Activated CD4-positive, alpha-beta memory T cell treated with anti-CD3 and anti-CD28 coated beads for 36 hours (primary cell): ENCODE results near the gene DHX57. TPM values are rescaled to one million over a fixed set of nuclear protein-coding genes. Genes with fewer than 3 reads are reported as not detected.
"Not testable (repeated sequence)": the region's sequence is repeated elsewhere in the genome, so short reads cannot be mapped to it uniquely, and the experiment has no call there.

Experiments used
- CTCF ChIA-PET: fragments of 350-600 bp; sonication (Branson Sonifier 250); formaldehyde crosslinking; loops from one replicate; lab custom pipeline; 2021; ENCODE audit warnings: antibody characterized with exemption, inconsistent platforms; lab: Charles Lee
- POLR2A ChIA-PET: fragments of 350-600 bp; sonication (Branson Sonifier 250); formaldehyde crosslinking; loops from one replicate; lab custom pipeline; 2021; ENCODE audit warnings: antibody characterized with exemption; lab: Charles Lee
- DNase-seq: peaks from one replicate; pipeline ENCODE4 v3.0.0-alpha.2; 2020
- H3K27ac Mint-ChIP-seq: one replicate; pipeline ENCODE4 v1.8.0; 2021; ENCODE audit warnings: mixed read lengths
- H3K27me3 Mint-ChIP-seq: one replicate; pipeline ENCODE4 v1.8.0; 2021; ENCODE audit warnings: mixed read lengths
- H3K36me3 Mint-ChIP-seq: one replicate; pipeline ENCODE4 v1.8.0; 2021; ENCODE audit warnings: mixed read lengths
- H3K4me1 Mint-ChIP-seq: one replicate; pipeline ENCODE4 v1.8.0; 2021; ENCODE audit warnings: low read depth, mixed read lengths
- H3K4me3 Mint-ChIP-seq: one replicate; pipeline ENCODE4 v1.8.0; 2021; ENCODE audit warnings: mild to moderate bottlenecking, mixed read lengths
- H3K9me3 Mint-ChIP-seq: one replicate; pipeline ENCODE4 v1.8.0; 2021; ENCODE audit warnings: mixed read lengths
- intact Hi-C: fragments of 100-400 bp; cut with micrococcal nuclease; formaldehyde crosslinking; loops from one replicate; pipeline ENCODE4 v1.15.1; 2023
- total RNA-seq, 2 experiments: library from RNA; stranded (reverse); gene quantifications; one replicate each; pipeline ENCODE4 v1.2.3, GENCODE V29; 2021

The DHX57 gene
- total RNA-seq, 2 experiments from 2014 or later, result 14.4 to 14.6 TPM

- Mint-ChIP-seq H3K9me3 (no peaks in the 10 kb centered on the region), H3K4me1 (no peaks in the 10 kb centered on the region), H3K27me3 (no peaks in the 10 kb centered on the region), H3K36me3 (peaks cover 32% of the 10 kb centered on the region), H3K27ac (no peak overlapping the region), H3K4me3 (no peak overlapping the region)
- no peak for DNase-seq
- ChIA-PET CTCF (no interaction called here), POLR2A (no interaction called here)
- intact Hi-C loops, result no loop called here
These were observed 57.2 kb downstream of the DHX57 start for GRCh38 chr2:38818565-38818964.

DNA sequence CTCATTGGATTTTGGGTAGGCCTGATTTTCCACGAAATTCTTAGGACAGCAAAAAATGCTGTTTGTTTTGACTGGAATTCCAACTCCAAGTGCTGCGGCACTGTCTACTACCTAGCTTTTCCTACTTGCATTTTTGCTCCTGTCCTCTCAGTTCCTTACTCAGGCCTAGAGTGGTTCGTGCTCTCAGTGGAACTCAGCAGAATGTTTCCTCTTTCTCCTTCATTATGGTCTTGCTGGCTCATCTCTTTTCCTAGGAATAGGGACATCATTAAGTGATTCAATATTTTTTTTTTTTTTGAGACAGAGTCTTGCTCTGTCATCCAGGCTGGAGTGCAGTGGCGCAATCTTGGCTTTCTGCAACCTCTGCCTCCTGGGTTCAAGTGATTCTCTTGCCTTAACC is 59.8 kb downstream of the DHX57 start:
- Mint-ChIP-seq H3K9me3 (no peaks in the 10 kb centered on the region), H3K27ac (no peak overlapping the region), H3K4me3 (no peak overlapping the region), H3K4me1 (no peaks in the 10 kb centered on the region), H3K36me3 (peaks cover 25% of the 10 kb centered on the region), H3K27me3 (no peaks in the 10 kb centered on the region)
- POLR2A ChIA-PET, result no interaction called here
- no peak for DNase-seq
- intact Hi-C loops, result no loop called here
- CTCF ChIA-PET, result no interaction called here

- CTCF ChIA-PET, result no interaction called here
- no peak overlapping the region for H3K4me3 Mint-ChIP-seq
- intact Hi-C loops, result no loop called here
- H3K9me3 Mint-ChIP-seq, result no peaks in the 10 kb centered on the region
- POLR2A ChIA-PET, result no interaction called here
- H3K27me3 Mint-ChIP-seq, result no peaks in the 10 kb centered on the region
- no peak overlapping the region for H3K27ac Mint-ChIP-seq
- H3K4me1 Mint-ChIP-seq, result no peaks in the 10 kb centered on the region
- H3K36me3 Mint-ChIP-seq, result peaks cover 10% of the 10 kb centered on the region
- DNase-seq, result no peak
These were observed 65.2 kb downstream of the DHX57 start for GRCh38 chr2:38810488-38810887.

- no peak for DNase-seq
- H3K4me1 Mint-ChIP-seq, result no peaks in the 10 kb centered on the region
These were observed 67.1 kb downstream of the DHX57 start for GRCh38 chr2:38808677-38809076.

DNA sequence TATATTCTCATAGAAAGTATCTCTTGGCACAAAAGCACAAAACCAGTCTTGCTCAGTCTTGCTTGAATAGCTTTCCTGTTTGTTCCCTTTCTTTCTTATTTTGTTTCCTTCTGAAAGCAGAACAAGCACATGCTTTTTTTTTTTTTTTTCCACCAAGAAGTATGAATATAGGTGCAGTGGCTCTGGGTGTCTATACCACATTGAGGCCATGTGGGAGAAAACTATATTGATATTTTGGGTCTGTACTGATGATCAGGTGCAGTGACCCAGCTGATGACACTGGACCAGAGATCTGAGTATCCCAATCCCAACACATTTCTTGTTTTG is 69.0 kb downstream of the DHX57 start:
- no peak overlapping the region for H3K4me3 Mint-ChIP-seq
- H3K27ac Mint-ChIP-seq, result no peak overlapping the region
- DNase-seq, result no peak
- CTCF ChIA-PET, result interaction anchor here (0.6 to 0.9 kb wide), 2 partner anchors 36 to 141 kb away, joined by 3 to 4 read pairs; no protein-coding TSS in a partner anchor
- H3K4me1 Mint-ChIP-seq, result no peaks in the 10 kb centered on the region
- peaks cover 5% of the 10 kb centered on the region for H3K36me3 Mint-ChIP-seq
- no peaks in the 10 kb centered on the region for H3K27me3 Mint-ChIP-seq
- POLR2A ChIA-PET, result interaction anchor here (0.7 kb wide), 1 partner anchor 252 kb away, joined by 4 read pairs; no protein-coding TSS in a partner anchor
- intact Hi-C loops, result no loop called here
- no peaks in the 10 kb centered on the region for H3K9me3 Mint-ChIP-seq

More at GRCh38 chr2:38808677-38809076, 67.1 kb downstream of the DHX57 start:
- Mint-ChIP-seq H3K27ac (no peak overlapping the region), H3K4me3 (no peak overlapping the region), H3K9me3 (no peaks in the 10 kb centered on the region), H3K36me3 (peaks cover 9% of the 10 kb centered on the region), H3K27me3 (no peaks in the 10 kb centered on the region)
- POLR2A ChIA-PET, result no interaction called here
- intact Hi-C loops, result no loop called here
- CTCF ChIA-PET, result no interaction called here

DNA sequence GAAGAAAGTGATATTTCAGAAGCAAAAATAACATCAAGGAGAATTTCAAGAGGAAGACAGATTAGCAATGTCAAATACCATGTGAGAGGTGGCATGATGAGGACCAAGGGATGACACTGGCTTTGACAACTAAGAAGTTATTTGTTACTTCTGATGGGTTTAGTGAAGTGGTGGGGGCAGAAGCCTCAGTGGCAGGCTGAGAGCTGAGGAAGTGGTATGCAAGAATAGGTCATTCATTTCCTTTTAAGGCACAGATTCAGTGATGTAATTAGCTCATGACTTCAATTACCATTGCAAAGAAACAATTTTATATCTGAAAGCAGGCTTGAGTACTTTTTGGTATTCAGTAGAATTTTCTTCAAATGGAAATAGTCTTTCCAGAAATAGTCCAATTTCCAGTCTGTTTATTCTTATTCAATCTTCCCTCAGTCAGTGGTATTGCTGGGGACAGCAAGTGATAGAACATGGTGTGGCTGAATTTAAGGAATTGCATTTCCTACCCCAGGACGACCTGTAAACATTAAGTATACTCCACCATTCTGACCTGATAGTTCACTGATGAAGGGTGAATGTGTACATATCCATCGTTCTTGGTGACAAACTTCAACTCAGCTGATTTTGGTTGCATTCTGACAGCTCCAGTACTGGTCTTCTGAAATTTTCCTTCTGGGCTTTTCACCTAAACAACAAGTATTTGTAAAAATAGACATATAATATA is 69.6 kb downstream of the DHX57 start:
- Mint-ChIP-seq H3K4me3 (no peak overlapping the region), H3K36me3 (peaks cover 5% of the 10 kb centered on the region), H3K27ac (no peak overlapping the region), H3K9me3 (no peaks in the 10 kb centered on the region), H3K4me1 (no peaks in the 10 kb centered on the region), H3K27me3 (no peaks in the 10 kb centered on the region)
- CTCF ChIA-PET, result interaction anchor here (0.6 to 0.9 kb wide), 2 partner anchors 36 to 142 kb away, joined by 3 to 4 read pairs; no protein-coding TSS in a partner anchor
- POLR2A ChIA-PET, result interaction anchor here (1.4 kb wide), 1 partner anchor 55 kb away, joined by 4 read pairs; the partner anchor contains the start of gene SRSF7
- DNase-seq, result no peak
- intact Hi-C loops, result no loop called here

GRCh38 chr2:38797953-38798352 is 77.8 kb downstream of the DHX57 start:
- intact Hi-C loops, result no loop called here
- H3K27ac Mint-ChIP-seq, result no peak overlapping the region
- no peaks in the 10 kb centered on the region for H3K27me3 Mint-ChIP-seq
- H3K9me3 Mint-ChIP-seq, result no peaks in the 10 kb centered on the region
- CTCF ChIA-PET, result interaction anchor here (0.5 kb wide), 1 partner anchor 9 kb away, joined by 3 read pairs; no protein-coding TSS in a partner anchor
- POLR2A ChIA-PET, result no interaction called here
- no peak overlapping the region for H3K4me3 Mint-ChIP-seq
- H3K4me1 Mint-ChIP-seq, result no peaks in the 10 kb centered on the region
- DNase-seq, result no peak
- H3K36me3 Mint-ChIP-seq, result no peaks in the 10 kb centered on the region

- ChIA-PET CTCF (no interaction called here), POLR2A (no interaction called here)
- no peak for DNase-seq
- H3K36me3 Mint-ChIP-seq, result no peaks in the 10 kb centered on the region
- intact Hi-C loops, result no loop called here
- no peaks in the 10 kb centered on the region for H3K4me1 Mint-ChIP-seq
- no peaks in the 10 kb centered on the region for H3K27me3 Mint-ChIP-seq
- no peak overlapping the region for H3K27ac Mint-ChIP-seq
- no peak overlapping the region for H3K4me3 Mint-ChIP-seq
- no peaks in the 10 kb centered on the region for H3K9me3 Mint-ChIP-seq
These were observed 78.5 kb downstream of the DHX57 start for GRCh38 chr2:38797250-38797676.

- H3K27ac Mint-ChIP-seq, DNase-seq, H3K27me3 Mint-ChIP-seq, H3K4me1 Mint-ChIP-seq, intact Hi-C loops, H3K4me3 Mint-ChIP-seq, CTCF ChIA-PET, H3K36me3 Mint-ChIP-seq, H3K9me3 Mint-ChIP-seq: not testable (repeated sequence)
- POLR2A ChIA-PET, result interaction anchor here (0.6 kb wide), 1 partner anchor 166 kb away, joined by 3 read pairs; no protein-coding TSS in a partner anchor
These were observed 80.7 kb downstream of the DHX57 start for GRCh38 chr2:38795016-38795415.

DNA sequence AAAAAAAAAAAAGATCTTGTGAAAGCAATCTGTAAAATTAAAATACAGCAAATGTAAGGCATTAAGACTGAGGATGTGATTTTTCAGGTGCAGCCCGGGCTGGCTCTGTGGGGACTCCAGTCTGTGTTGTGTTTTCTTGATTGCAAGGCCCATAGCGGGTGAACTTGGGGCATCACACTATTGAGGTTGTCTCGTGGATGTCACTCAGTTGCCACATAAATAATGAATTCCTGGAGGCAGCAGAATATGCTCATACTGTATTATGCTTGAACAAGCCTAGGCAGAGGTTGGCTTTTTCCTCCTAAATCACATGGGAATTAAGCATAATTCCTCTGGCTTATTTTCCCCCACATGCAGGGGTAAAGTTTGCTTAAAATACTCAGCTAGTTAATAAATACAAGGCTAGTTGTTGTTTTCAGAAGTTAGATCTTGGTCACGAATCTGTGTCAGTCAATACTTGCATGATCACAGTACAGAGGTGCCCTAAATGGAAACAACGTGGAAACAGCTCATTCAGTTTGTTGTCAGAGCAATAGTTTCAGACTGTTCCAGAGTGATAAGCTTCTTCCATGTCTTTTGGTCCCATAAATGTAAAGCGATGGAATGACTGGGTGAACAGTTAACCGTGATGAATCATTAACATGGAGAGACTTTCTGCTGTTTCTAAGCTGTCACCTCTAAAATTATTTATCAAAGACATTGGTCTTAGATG is 81.3 kb downstream of the DHX57 start:
- no peaks in the 10 kb centered on the region for H3K4me1 Mint-ChIP-seq

DNA sequence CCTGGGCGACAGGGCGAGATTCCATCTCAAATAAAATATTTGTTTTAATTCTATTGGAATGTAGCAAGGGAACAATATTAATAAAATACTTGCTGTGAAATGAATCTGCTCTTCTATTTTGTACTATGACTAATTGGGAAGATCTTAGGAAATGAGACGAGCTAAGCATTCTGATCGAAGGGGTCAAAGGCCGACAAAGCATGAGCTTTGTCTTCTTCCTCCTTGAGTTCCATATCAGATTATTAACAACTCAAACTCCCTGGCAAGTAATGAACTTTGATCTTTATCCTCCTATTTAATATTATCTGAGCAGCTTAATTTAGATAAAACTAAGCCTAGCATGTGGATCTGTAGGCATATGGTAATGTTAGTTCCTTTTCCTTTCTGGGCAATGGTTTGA is 82.2 kb downstream of the DHX57 start:
- Mint-ChIP-seq H3K4me3 (no peak overlapping the region), H3K36me3 (no peaks in the 10 kb centered on the region), H3K27me3 (no peaks in the 10 kb centered on the region), H3K4me1 (no peaks in the 10 kb centered on the region), H3K9me3 (no peaks in the 10 kb centered on the region), H3K27ac (no peak overlapping the region)
- ChIA-PET POLR2A (no interaction called here), CTCF (no interaction called here)
- no peak for DNase-seq
- intact Hi-C loops, result no loop called here

More for the DNA sequence above, 81.3 kb downstream of the DHX57 start:
- H3K36me3 Mint-ChIP-seq, result no peaks in the 10 kb centered on the region
- intact Hi-C loops, result no loop called here
- DNase-seq, result no peak
- H3K9me3 Mint-ChIP-seq, result no peaks in the 10 kb centered on the region
- no peak overlapping the region for H3K27ac Mint-ChIP-seq
- no peaks in the 10 kb centered on the region for H3K27me3 Mint-ChIP-seq
- ChIA-PET POLR2A (no interaction called here), CTCF (no interaction called here)
- no peak overlapping the region for H3K4me3 Mint-ChIP-seq

DNA sequence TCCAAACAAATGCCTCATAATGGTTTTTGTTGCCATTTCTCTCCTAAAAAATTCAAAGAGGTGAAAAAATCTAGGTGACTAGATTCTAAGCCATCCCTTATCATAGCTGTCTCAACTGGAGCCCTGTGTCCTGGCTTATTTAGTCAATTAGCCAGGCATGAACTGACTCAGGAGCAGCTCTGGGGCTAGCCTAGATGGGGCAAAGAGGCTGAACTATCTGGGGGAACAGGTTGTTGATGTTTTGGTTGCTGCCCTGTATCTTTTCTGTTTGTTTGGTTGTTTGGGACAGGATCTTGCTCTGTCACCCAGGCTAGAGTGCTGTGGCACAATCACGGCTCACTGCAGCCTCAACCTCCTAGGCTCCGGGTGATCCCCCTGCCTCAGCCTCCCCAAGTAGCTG is 83.0 kb downstream of the DHX57 start:
- no peak overlapping the region for H3K27ac Mint-ChIP-seq
- H3K9me3 Mint-ChIP-seq, result no peaks in the 10 kb centered on the region
- H3K4me3 Mint-ChIP-seq, result no peak overlapping the region
- H3K4me1 Mint-ChIP-seq, result no peaks in the 10 kb centered on the region
- no peak for DNase-seq
- ChIA-PET POLR2A (no interaction called here), CTCF (no interaction called here)
- H3K36me3 Mint-ChIP-seq, result no peaks in the 10 kb centered on the region
- intact Hi-C loops, result no loop called here
- no peaks in the 10 kb centered on the region for H3K27me3 Mint-ChIP-seq
